ENCODE data around the gene ADI1. TPM values are rescaled to one million over a fixed set of nuclear protein-coding genes. Genes with fewer than 3 reads are reported as not detected.
"Not testable (repeated sequence)": the region's sequence is repeated elsewhere in the genome, so short reads cannot be mapped to it uniquely, and the experiment has no call there.

ADI1 gene
- total RNA-seq, 1 donor from 2014 or later: 36.2 TPM

- DNase-seq: peak; percentile 99
- Mint-ChIP-seq H3K27ac (peak overlapping the region; percentile 82), H3K4me3 (peak overlapping the region; percentile 86), H3K4me1 (peaks cover 33% of the 10 kb centered on the region), H3K9me3 (peaks cover 15% of the 10 kb centered on the region), H3K36me3 (ENCODE audit: low read depth) (peaks cover 29% of the 10 kb centered on the region), H3K27me3 (no peaks in the 10 kb centered on the region)
- intact Hi-C loops (cut with micrococcal nuclease): loop anchor here (1.0 to 2.0 kb wide), 6 partner anchors 18 to 296 kb away; partner anchors contain the start of genes EIPR1, RNASEH1 and RPS7
Measured at GRCh38 chr2:3518496-3519254, 656 bp downstream of the ADI1 start.

GRCh38 chr2:3517948-3518495 lies 1.3 kb downstream of the ADI1 start:
- Mint-ChIP-seq H3K27me3 (no peaks in the 10 kb centered on the region), H3K4me3 (peak overlapping the region; percentile 86), H3K9me3 (peaks cover 16% of the 10 kb centered on the region), H3K36me3 (ENCODE audit: low read depth) (peaks cover 36% of the 10 kb centered on the region), H3K27ac (peak overlapping the region; percentile 82), H3K4me1 (peaks cover 31% of the 10 kb centered on the region)
- intact Hi-C loops (cut with micrococcal nuclease): loop anchor here (1.0 to 2.0 kb wide), 2 partner anchors 57 to 295 kb away; partner anchors contain the start of gene RPS7
- no peak for DNase-seq

GRCh38 chr2:3516831-3517230 lies 2.5 kb downstream of the ADI1 start:
- no peak overlapping the region for H3K4me3 Mint-ChIP-seq
- peaks cover 45% of the 10 kb centered on the region for H3K36me3 Mint-ChIP-seq (ENCODE audit: low read depth)
- peaks cover 16% of the 10 kb centered on the region for H3K9me3 Mint-ChIP-seq
- intact Hi-C loops (cut with micrococcal nuclease): no loop called here
- DNase-seq: no peak
- peaks cover 31% of the 10 kb centered on the region for H3K4me1 Mint-ChIP-seq
- H3K27ac Mint-ChIP-seq: no peak overlapping the region
- no peaks in the 10 kb centered on the region for H3K27me3 Mint-ChIP-seq

- intact Hi-C loops (cut with micrococcal nuclease); H3K27ac Mint-ChIP-seq; DNase-seq; H3K27me3 Mint-ChIP-seq; H3K4me3 Mint-ChIP-seq: not testable (repeated sequence)
- Mint-ChIP-seq H3K9me3 (peaks cover 16% of the 10 kb centered on the region), H3K4me1 (peaks cover 19% of the 10 kb centered on the region), H3K36me3 (ENCODE audit: low read depth) (peaks cover 59% of the 10 kb centered on the region)
Measured at GRCh38 chr2:3515438-3515837, 3.9 kb downstream of the ADI1 start.

- H3K36me3 Mint-ChIP-seq (ENCODE audit: low read depth): peaks cover 68% of the 10 kb centered on the region
- intact Hi-C loops (cut with micrococcal nuclease): no loop called here
Measured at GRCh38 chr2:3513026-3513810, 6.1 kb downstream of the ADI1 start.

GRCh38 chr2:3512086-3512485 lies 7.2 kb downstream of the ADI1 start:
- Mint-ChIP-seq H3K27ac (no peak overlapping the region), H3K27me3 (no peaks in the 10 kb centered on the region), H3K36me3 (ENCODE audit: low read depth) (peaks cover 69% of the 10 kb centered on the region), H3K4me1 (peaks cover 9% of the 10 kb centered on the region), H3K9me3 (peaks cover 16% of the 10 kb centered on the region), H3K4me3 (no peak overlapping the region)
- no peak for DNase-seq
- intact Hi-C loops (cut with micrococcal nuclease): no loop called here

More at GRCh38 chr2:3513026-3513810, 6.1 kb downstream of the ADI1 start:
- Mint-ChIP-seq H3K27ac (no peak overlapping the region), H3K4me3 (no peak overlapping the region), H3K9me3 (peaks cover 16% of the 10 kb centered on the region), H3K4me1 (peaks cover 13% of the 10 kb centered on the region), H3K27me3 (no peaks in the 10 kb centered on the region)
- DNase-seq: no peak

GRCh38 chr2:3505771-3506170 lies 13.6 kb downstream of the ADI1 start:
- Mint-ChIP-seq H3K27me3 (no peaks in the 10 kb centered on the region), H3K36me3 (ENCODE audit: low read depth) (peaks cover 50% of the 10 kb centered on the region), H3K9me3 (no peaks in the 10 kb centered on the region), H3K4me3 (no peak overlapping the region), H3K4me1 (peaks cover 5% of the 10 kb centered on the region), H3K27ac (no peak overlapping the region)
- intact Hi-C loops (cut with micrococcal nuclease): no loop called here
- no peak for DNase-seq

GRCh38 chr2:3504741-3505140 lies 14.6 kb downstream of the ADI1 start:
- H3K36me3 Mint-ChIP-seq (ENCODE audit: low read depth): peaks cover 46% of the 10 kb centered on the region
- DNase-seq: no peak
- no peaks in the 10 kb centered on the region for H3K9me3 Mint-ChIP-seq
- intact Hi-C loops (cut with micrococcal nuclease): no loop called here
- H3K27ac Mint-ChIP-seq: no peak overlapping the region
- peaks cover 5% of the 10 kb centered on the region for H3K4me1 Mint-ChIP-seq
- no peak overlapping the region for H3K4me3 Mint-ChIP-seq
- no peaks in the 10 kb centered on the region for H3K27me3 Mint-ChIP-seq

- intact Hi-C loops (cut with micrococcal nuclease): no loop called here
- no peaks in the 10 kb centered on the region for H3K9me3 Mint-ChIP-seq
- no peaks in the 10 kb centered on the region for H3K27me3 Mint-ChIP-seq
- H3K36me3 Mint-ChIP-seq (ENCODE audit: low read depth): peaks cover 43% of the 10 kb centered on the region
- H3K4me1 Mint-ChIP-seq: peaks cover 4% of the 10 kb centered on the region
- H3K27ac Mint-ChIP-seq: no peak overlapping the region
- H3K4me3 Mint-ChIP-seq: no peak overlapping the region
- DNase-seq: no peak
Measured at GRCh38 chr2:3503483-3503882, 15.8 kb downstream of the ADI1 start.

- peaks cover 42% of the 10 kb centered on the region for H3K36me3 Mint-ChIP-seq (ENCODE audit: low read depth)
- intact Hi-C loops (cut with micrococcal nuclease): no loop called here
- H3K9me3 Mint-ChIP-seq: no peaks in the 10 kb centered on the region
- peaks cover 2% of the 10 kb centered on the region for H3K4me1 Mint-ChIP-seq
- H3K27me3 Mint-ChIP-seq: no peaks in the 10 kb centered on the region
- no peak for DNase-seq
- H3K4me3 Mint-ChIP-seq: no peak overlapping the region
- H3K27ac Mint-ChIP-seq: no peak overlapping the region
Measured at GRCh38 chr2:3503046-3503445, 16.3 kb downstream of the ADI1 start.

- Mint-ChIP-seq H3K27ac (no peak overlapping the region), H3K9me3 (no peaks in the 10 kb centered on the region), H3K4me3 (no peak overlapping the region), H3K4me1 (no peaks in the 10 kb centered on the region), H3K36me3 (ENCODE audit: low read depth) (peaks cover 32% of the 10 kb centered on the region), H3K27me3 (no peaks in the 10 kb centered on the region)
- DNase-seq: no peak
- intact Hi-C loops (cut with micrococcal nuclease): no loop called here
Measured at GRCh38 chr2:3500326-3500899, 18.9 kb downstream of the ADI1 start.

GRCh38 chr2:3498783-3499394 lies 20.4 kb downstream of the ADI1 start:
- H3K27ac Mint-ChIP-seq: no peak overlapping the region
- H3K4me1 Mint-ChIP-seq: no peaks in the 10 kb centered on the region
- H3K36me3 Mint-ChIP-seq (ENCODE audit: low read depth): peaks cover 22% of the 10 kb centered on the region
- no peak overlapping the region for H3K4me3 Mint-ChIP-seq
- intact Hi-C loops (cut with micrococcal nuclease): no loop called here
- DNase-seq: no peak
- H3K9me3 Mint-ChIP-seq: no peaks in the 10 kb centered on the region
- no peaks in the 10 kb centered on the region for H3K27me3 Mint-ChIP-seq

GRCh38 chr2:3496708-3497080 lies 22.6 kb downstream of the ADI1 start:
- H3K9me3 Mint-ChIP-seq; DNase-seq; H3K4me3 Mint-ChIP-seq; intact Hi-C loops (cut with micrococcal nuclease); H3K27me3 Mint-ChIP-seq; H3K4me1 Mint-ChIP-seq: not testable (repeated sequence)
- H3K27ac Mint-ChIP-seq: peak overlapping the region; percentile 29
- peaks cover 12% of the 10 kb centered on the region for H3K36me3 Mint-ChIP-seq (ENCODE audit: low read depth)
